ENCODE data around the gene SLCO1A2. TPM values are rescaled to one million over a fixed set of nuclear protein-coding genes. Genes with fewer than 3 reads are reported as not detected.

Gene SLCO1A2
- total RNA-seq, 1 donor from 2014 or later, result 23.9 TPM

DNA sequence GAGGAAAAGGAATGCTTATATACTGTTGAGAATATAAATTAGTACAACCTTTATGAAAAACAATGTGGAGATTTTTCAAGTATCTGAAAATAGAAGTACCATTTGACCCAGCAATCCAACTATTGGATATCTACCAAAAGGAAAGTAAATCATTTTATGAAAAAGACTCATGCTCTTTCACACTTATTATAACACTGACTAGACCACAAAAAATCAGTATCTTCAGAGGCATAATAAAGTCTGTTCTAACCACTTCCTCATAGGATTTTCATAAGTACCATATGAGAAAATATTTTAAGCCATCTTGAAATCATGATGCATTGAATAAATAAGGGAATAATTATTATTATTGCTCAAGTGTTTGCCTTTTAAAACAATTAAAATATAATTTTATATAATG is 112.9 kb downstream of the SLCO1A2 start:
- Mint-ChIP-seq H3K36me3 (no peaks in the 10 kb centered on the region), H3K4me1 (peaks cover 4% of the 10 kb centered on the region), H3K4me3 (no peak overlapping the region), H3K9me3 (no peaks in the 10 kb centered on the region), H3K27me3 (ENCODE audit: insufficient read depth, low read depth) (no peaks in the 10 kb centered on the region), H3K27ac (no peak overlapping the region)
- Histone ChIP-seq H3K36me3 (no peaks in the 10 kb centered on the region), H2AFZ (replicated peaks) (no peak overlapping the region), H3K27ac (no peak overlapping the region), H3K4me2 (no peak overlapping the region), H3K4me1 (no peaks in the 10 kb centered on the region), H3K27me3 (no peaks in the 10 kb centered on the region), H4K20me1 (ENCODE audit: low read depth) (no peaks in the 10 kb centered on the region), H3K79me2 (ENCODE audit: low read depth) (no peaks in the 10 kb centered on the region), H3K9me3 (ENCODE audit: low read depth) (no peaks in the 10 kb centered on the region), H3F3A (ENCODE audit: low read depth) (no peaks in the 10 kb centered on the region), H3K9ac (no peak overlapping the region), H3K4me3 (no peak overlapping the region)
- TF ChIP-seq, protein P1, sequence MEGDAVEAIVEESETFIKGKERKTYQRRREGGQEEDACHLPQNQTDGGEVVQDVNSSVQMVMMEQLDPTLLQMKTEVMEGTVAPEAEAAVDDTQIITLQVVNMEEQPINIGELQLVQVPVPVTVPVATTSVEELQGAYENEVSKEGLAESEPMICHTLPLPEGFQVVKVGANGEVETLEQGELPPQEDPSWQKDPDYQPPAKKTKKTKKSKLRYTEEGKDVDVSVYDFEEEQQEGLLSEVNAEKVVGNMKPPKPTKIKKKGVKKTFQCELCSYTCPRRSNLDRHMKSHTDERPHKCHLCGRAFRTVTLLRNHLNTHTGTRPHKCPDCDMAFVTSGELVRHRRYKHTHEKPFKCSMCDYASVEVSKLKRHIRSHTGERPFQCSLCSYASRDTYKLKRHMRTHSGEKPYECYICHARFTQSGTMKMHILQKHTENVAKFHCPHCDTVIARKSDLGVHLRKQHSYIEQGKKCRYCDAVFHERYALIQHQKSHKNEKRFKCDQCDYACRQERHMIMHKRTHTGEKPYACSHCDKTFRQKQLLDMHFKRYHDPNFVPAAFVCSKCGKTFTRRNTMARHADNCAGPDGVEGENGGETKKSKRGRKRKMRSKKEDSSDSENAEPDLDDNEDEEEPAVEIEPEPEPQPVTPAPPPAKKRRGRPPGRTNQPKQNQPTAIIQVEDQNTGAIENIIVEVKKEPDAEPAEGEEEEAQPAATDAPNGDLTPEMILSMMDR (IDR thresholded peaks at IDR 0.05), result no peak
- TF ChIP-seq EZH2phosphoT487 (IDR thresholded peaks at IDR 0.05) (no peak), EZH2 (IDR thresholded peaks at IDR 0.05) (no peak)
- DNase-seq (ENCODE audit: low spot score), result no peak

DNA sequence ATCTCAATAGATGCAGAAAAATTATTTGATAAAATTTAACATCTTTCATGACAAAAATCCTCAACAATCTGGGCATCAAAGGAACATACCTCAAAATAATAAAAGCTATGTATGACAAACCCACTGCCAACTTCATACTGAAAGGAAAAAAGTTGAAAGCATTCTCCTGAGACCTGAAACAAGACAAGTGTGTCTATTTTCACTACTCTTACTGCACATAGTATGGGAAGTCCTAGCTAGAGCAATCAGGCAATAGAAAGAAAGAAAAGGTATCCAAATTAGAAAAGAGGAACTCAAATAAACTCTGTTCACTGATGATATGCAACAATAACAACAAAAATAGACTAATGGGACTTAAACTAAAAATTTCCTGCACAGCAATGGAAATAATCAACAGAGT is 113.6 kb downstream of the SLCO1A2 start:
- no peaks in the 10 kb centered on the region for H3K27me3 ChIP-seq
- no peak for DNase-seq (ENCODE audit: low spot score)
- no peak overlapping the region for H3K4me3 ChIP-seq
- H3K27ac ChIP-seq, result no peak overlapping the region
- no peak overlapping the region for H3K4me2 ChIP-seq
- no peaks in the 10 kb centered on the region for H3K4me1 ChIP-seq
- H3K27ac Mint-ChIP-seq, result no peak overlapping the region
- H3K9me3 Mint-ChIP-seq, result no peaks in the 10 kb centered on the region
- no peaks in the 10 kb centered on the region for H4K20me1 ChIP-seq (ENCODE audit: low read depth)
- peaks cover 4% of the 10 kb centered on the region for H3K4me1 Mint-ChIP-seq
- H3K79me2 ChIP-seq (ENCODE audit: low read depth), result no peaks in the 10 kb centered on the region
- H3K27me3 Mint-ChIP-seq (ENCODE audit: insufficient read depth, low read depth), result no peaks in the 10 kb centered on the region
- no peaks in the 10 kb centered on the region for H3F3A ChIP-seq (ENCODE audit: low read depth)
- no peaks in the 10 kb centered on the region for H3K36me3 Mint-ChIP-seq
- no peak overlapping the region for H3K9ac ChIP-seq
- H2AFZ ChIP-seq (replicated peaks), result no peak overlapping the region
- H3K4me3 Mint-ChIP-seq, result no peak overlapping the region
- TF ChIP-seq EZH2phosphoT487 (IDR thresholded peaks at IDR 0.05) (no peak), EZH2 (IDR thresholded peaks at IDR 0.05) (no peak)
- TF ChIP-seq, protein P1 (IDR thresholded peaks at IDR 0.05), result no peak
- H3K9me3 ChIP-seq (ENCODE audit: low read depth), result no peaks in the 10 kb centered on the region
- H3K36me3 ChIP-seq, result no peaks in the 10 kb centered on the region

DNA sequence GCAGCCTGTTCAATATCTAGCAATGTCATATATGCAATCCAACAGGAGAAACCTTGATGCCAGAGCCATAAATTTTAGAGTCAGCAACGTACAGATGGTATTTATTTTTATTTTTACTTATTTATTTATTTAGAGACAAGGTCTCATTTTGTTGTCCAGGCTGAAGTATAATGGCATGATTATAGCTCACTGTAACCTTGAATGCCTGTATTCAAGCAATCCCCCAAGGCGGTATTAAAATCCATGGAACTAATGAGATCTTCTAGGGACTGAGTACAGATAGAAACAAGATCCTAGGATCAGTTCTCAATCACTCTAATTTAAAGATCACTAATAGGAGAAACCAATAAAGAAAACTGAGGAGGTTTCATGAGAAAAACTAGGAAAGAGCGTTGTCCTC is 114.5 kb downstream of the SLCO1A2 start:
- no peaks in the 10 kb centered on the region for H3K4me1 ChIP-seq

More for the DNA sequence above, 114.5 kb downstream of the SLCO1A2 start:
- H3K36me3 ChIP-seq, result no peaks in the 10 kb centered on the region
- H4K20me1 ChIP-seq (ENCODE audit: low read depth), result no peaks in the 10 kb centered on the region
- no peak overlapping the region for H2AFZ ChIP-seq (replicated peaks)
- no peaks in the 10 kb centered on the region for H3K27me3 Mint-ChIP-seq (ENCODE audit: insufficient read depth, low read depth)
- peaks cover 4% of the 10 kb centered on the region for H3K4me1 Mint-ChIP-seq
- no peak overlapping the region for H3K4me2 ChIP-seq
- H3K9me3 Mint-ChIP-seq, result no peaks in the 10 kb centered on the region
- H3K4me3 Mint-ChIP-seq, result no peak overlapping the region
- H3K9me3 ChIP-seq (ENCODE audit: low read depth), result no peaks in the 10 kb centered on the region
- no peak overlapping the region for H3K27ac ChIP-seq
- no peak for DNase-seq (ENCODE audit: low spot score)
- H3K79me2 ChIP-seq (ENCODE audit: low read depth), result no peaks in the 10 kb centered on the region
- H3K4me3 ChIP-seq, result no peak overlapping the region
- H3K27me3 ChIP-seq, result no peaks in the 10 kb centered on the region
- H3F3A ChIP-seq (ENCODE audit: low read depth), result no peaks in the 10 kb centered on the region
- no peak overlapping the region for H3K9ac ChIP-seq
- no peaks in the 10 kb centered on the region for H3K36me3 Mint-ChIP-seq
- TF ChIP-seq EZH2 (IDR thresholded peaks at IDR 0.05) (no peak), EZH2phosphoT487 (IDR thresholded peaks at IDR 0.05) (no peak)
- TF ChIP-seq, protein P1 (IDR thresholded peaks at IDR 0.05), result no peak
- no peak overlapping the region for H3K27ac Mint-ChIP-seq

Data from neural progenitor cell (in vitro differentiated cells).